Upper lobe of left lung (tissue), 6 donors: ENCODE measurements around the gene ENAM. TPM values are rescaled to one million over a fixed set of nuclear protein-coding genes. Genes with fewer than 3 reads are reported as not detected.

Experiments
- ATAC-seq, 2 donors: fragments of 200-7000 bp; cut with Tn5 transposase; one replicate each; pipeline ENCODE4 v1.9.1; 2022; ENCODE audit warnings: mild to moderate bottlenecking in 2 of 2, moderate library complexity in 2 of 2; ENCODE audit not compliant: low FRiP score in 2 of 2
- DNase-seq, 2 donors: peaks; one replicate each; pipeline ENCODE4 v3.0.0-alpha.2; 2019 to 2020
- H3K27ac ChIP-seq, 4 donors: fragments of 200-600 bp; sonication (generic); one replicate each; pipeline ENCODE4 v1.5.1; 2016 to 2019
- H3K27me3 ChIP-seq, 4 donors: fragments of 200-600 bp; sonication (generic); one replicate each; pipeline ENCODE4 v1.5.1; 2017 to 2019
- H3K36me3 ChIP-seq, 4 donors: fragments of 200-600 bp; sonication (generic); one replicate each; pipeline ENCODE4 v1.5.1; 2016 to 2019
- H3K4me1 ChIP-seq, 4 donors: fragments of 200-600 bp; sonication (generic); one replicate each; pipeline ENCODE4 v1.5.1; 2018 to 2019
- H3K4me3 ChIP-seq, 4 donors: fragments of 200-600 bp; sonication (generic); one replicate each; pipeline ENCODE4 v1.5.1; 2017 to 2019; ENCODE audit warnings: mild to moderate bottlenecking in 2 of 4, moderate library complexity in 1 of 4
- H3K9me3 ChIP-seq, 4 donors: fragments of 200-600 bp; sonication (generic); one replicate each; pipeline ENCODE4 v1.5.1; 2018 to 2019
- CTCF ChIP-seq, 6 experiments: fragments of 450-650 bp in 4 of 6; fragments of 200-600 bp in 2 of 6; sonication (generic) in 2 of 6; IDR thresholded peaks; one replicate each; pipeline ENCODE4 v1.5.1; 2016 to 2019; ENCODE audit warnings: antibody characterized with exemption in 6 of 6
- EP300 ChIP-seq, 4 donors: sonication (generic); formaldehyde crosslinking; IDR thresholded peaks; one replicate each; pipeline ENCODE4 v1.5.1; 2017; ENCODE audit warnings: antibody characterized with exemption in 4 of 4, control low read depth in 2 of 4
- POLR2A ChIP-seq, 4 donors: fragments of 450-650 bp; IDR thresholded peaks; one replicate each; pipeline ENCODE4 v1.5.1; 2016 to 2017; ENCODE audit warnings: antibody characterized with exemption in 4 of 4, mild to moderate bottlenecking in 2 of 4
- POLR2AphosphoS5 ChIP-seq, 2 donors: sonication (generic); formaldehyde crosslinking; IDR thresholded peaks; one replicate each; pipeline ENCODE4 v1.5.1; 2017; ENCODE audit warnings: antibody characterized with exemption in 2 of 2
- WGBS, 2 donors: methylation state at CpG; one replicate each; pipeline ENCODE4 v1.1.5; 2017 to 2018; 5-methylcytosine and 5-hydroxymethylcytosine counted together
- total RNA-seq, 6 donors: library from RNA; depleted of rRNA in 4 of 6; stranded (reverse); fragments of >200 nt in 4 of 6; gene quantifications; one replicate each; pipeline versions ENCODE4 v1.1.0 to v1.2.1, GENCODE V29; 2016 to 2021
- donor health status: DM: no; HTN: no; CAD: no; lungs with moderate emphysema.
- donor health status: DM: no; HTN: yes; CAD: no; lungs with severe emphysema.

ENAM gene
- total RNA-seq, 6 donors from 2014 or later, result 0.17 to 0.26 TPM; not detected in 4

- Histone ChIP-seq H3K27ac (no peak overlapping the region), H3K4me3 (no peak overlapping the region), H3K9me3 (no peaks in the 10 kb centered on the region), H3K4me1 (no peaks in the 10 kb centered on the region), H3K36me3 (no peaks in the 10 kb centered on the region), H3K27me3 (no peaks in the 10 kb centered on the region)
- DNase-seq (no peak), ATAC-seq (no peak)
- no peak for TF ChIP-seq CTCF (IDR thresholded peaks at IDR 0.05)
- TF ChIP-seq EP300 (IDR thresholded peaks at IDR 0.05), result no peak
- TF ChIP-seq POLR2A (IDR thresholded peaks at IDR 0.05), result no peak
- TF ChIP-seq POLR2AphosphoS5 (IDR thresholded peaks at IDR 0.05), result no peak
- 26 to 32% methylated on average over 3 of the region's 3 CpGs for WGBS, 2 donors
These were observed 24.7 kb upstream of the ENAM start for GRCh38 chr4:70603856-70604255.

DNA sequence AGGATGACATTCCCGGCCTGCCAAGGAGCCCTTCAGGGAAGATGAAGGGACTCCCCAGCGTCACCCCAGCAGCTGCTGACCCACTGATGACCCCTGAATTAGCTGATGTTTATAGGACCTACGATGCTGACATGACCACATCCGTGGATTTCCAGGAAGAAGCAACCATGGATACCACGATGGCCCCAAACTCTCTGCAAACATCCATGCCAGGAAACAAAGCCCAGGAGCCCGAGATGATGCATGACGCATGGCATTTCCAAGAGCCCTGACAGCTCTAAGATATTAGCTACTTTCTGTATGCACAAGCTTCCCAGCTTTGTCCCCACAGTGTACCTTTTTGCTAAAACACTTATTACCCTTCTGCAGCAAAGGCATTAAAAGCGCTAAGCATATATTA, 22.1 kb upstream of the ENAM start:
- no peak overlapping the region for H3K4me3 ChIP-seq
- no peaks in the 10 kb centered on the region for H3K36me3 ChIP-seq
- DNase-seq (no peak), ATAC-seq (no peak)
- whole genome bisulfite sequencing, 2 donors, result 72 to 77% methylated on average over 7 to 8 of the region's 8 CpGs
- TF ChIP-seq CTCF (IDR thresholded peaks at IDR 0.05) (no peak), POLR2A (IDR thresholded peaks at IDR 0.05) (no peak), POLR2AphosphoS5 (IDR thresholded peaks at IDR 0.05) (no peak), EP300 (IDR thresholded peaks at IDR 0.05) (no peak)
- no peaks in the 10 kb centered on the region for H3K9me3 ChIP-seq
- no peaks in the 10 kb centered on the region for H3K27me3 ChIP-seq
- H3K27ac ChIP-seq, result no peak overlapping the region
- no peaks in the 10 kb centered on the region for H3K4me1 ChIP-seq

DNA sequence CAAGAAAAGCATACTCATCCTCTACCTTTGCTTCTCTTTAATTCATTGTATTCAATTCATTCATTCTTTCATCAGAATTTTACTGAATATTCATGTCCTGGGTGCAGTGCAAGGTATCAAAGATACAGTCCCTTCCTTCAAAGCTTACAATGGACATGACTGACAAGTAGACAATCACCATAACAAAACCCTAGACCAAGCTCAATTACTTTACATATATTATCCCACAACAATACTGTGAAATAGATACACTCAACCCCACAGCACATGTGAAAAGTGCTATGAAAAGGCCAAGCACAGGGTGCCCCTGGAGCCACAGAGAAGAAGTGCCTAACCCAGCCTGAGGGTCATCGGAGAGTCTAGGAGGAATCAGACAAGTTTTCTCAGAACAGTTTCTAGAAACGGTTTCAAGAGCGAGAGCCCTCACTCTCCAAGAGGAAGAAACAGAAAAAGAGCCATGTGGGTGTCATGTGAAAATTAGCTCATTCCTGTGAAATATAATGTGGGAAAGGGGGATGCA, 21.1 kb upstream of the ENAM start:
- no peaks in the 10 kb centered on the region for H3K9me3 ChIP-seq
- H3K27me3 ChIP-seq, result no peaks in the 10 kb centered on the region
- no peak for DNase-seq
- TF ChIP-seq EP300 (IDR thresholded peaks at IDR 0.05) (no peak), CTCF (IDR thresholded peaks at IDR 0.05) (no peak), POLR2AphosphoS5 (IDR thresholded peaks at IDR 0.05) (no peak), POLR2A (IDR thresholded peaks at IDR 0.05) (no peak)
- H3K4me3 ChIP-seq, result no peak overlapping the region
- H3K27ac ChIP-seq, result no peak overlapping the region
- no peak for ATAC-seq
- no peaks in the 10 kb centered on the region for H3K4me1 ChIP-seq
- 88 to 93% methylated on average over 3 of the region's 3 CpGs for WGBS, 2 donors
- no peaks in the 10 kb centered on the region for H3K36me3 ChIP-seq

DNA sequence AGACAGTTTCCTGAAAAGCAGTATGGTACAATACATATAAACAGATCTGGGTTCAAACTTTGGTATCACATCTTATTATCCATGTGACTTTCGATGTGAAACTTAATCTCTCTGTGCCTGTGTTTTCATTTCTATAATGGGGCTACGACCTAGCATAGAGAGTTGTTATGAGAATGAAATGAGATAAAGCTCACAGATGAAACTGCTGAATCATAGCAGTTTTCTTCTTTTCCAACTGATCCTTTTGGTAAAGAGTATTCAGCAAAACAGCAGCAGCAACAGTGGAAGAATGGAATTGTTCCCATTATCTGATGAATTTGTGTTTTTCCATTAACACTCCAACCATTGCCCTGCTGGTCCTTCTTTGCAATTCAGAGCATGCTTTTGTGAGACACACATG, 20.2 kb upstream of the ENAM start:
- Histone ChIP-seq H3K4me3 (no peak overlapping the region), H3K9me3 (no peaks in the 10 kb centered on the region), H3K27me3 (no peaks in the 10 kb centered on the region), H3K27ac (no peak overlapping the region), H3K36me3 (no peaks in the 10 kb centered on the region), H3K4me1 (peaks cover 0 to 2% (median 0%) of the 10 kb centered on the region in 4 donors)
- ATAC-seq (no peak), DNase-seq (no peak)
- no peak for TF ChIP-seq CTCF (IDR thresholded peaks at IDR 0.05)
- 71 to 75% methylated on average over 2 of the region's 2 CpGs for WGBS, 2 donors
